Measurements from ENCODE around the gene PTPN1.
"Not testable (repeated sequence)": the region's sequence is repeated elsewhere in the genome, so short reads cannot be mapped to it uniquely, and the experiment has no call there.

The PTPN1 gene

DNA sequence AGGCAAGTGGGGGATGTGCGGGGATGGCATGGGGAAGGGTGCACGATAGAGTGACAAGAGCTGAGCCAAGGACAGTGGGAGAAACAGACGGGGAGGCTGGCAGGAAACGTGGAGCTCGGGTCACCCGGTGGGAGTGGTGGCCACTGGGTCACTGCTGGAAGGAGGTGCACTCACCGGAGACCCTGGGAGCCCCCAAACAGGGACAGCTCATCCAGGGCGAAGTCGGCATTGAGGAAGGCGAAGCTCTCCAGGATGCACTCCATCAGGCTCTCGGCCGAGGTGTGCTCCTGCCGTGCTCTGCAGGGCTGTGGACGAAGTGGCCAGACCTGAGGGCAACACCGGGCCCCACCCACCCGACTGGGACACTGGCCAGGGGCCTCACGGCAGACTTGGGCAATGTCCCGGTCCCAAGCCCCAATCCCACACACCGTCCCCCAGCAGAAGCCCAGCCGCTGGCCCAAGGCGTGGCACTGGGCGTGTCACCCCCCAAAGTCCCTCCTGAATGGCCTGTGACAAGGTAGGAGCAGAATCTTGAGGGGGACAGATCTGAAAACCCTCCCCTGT is 87.3 kb downstream of the PTPN1 start:
- in situ Hi-C loops (cut with HindIII; ENCODE audit: low sequenced_read_pairs): no loop called here
- TF ChIP-seq, protein P1, sequence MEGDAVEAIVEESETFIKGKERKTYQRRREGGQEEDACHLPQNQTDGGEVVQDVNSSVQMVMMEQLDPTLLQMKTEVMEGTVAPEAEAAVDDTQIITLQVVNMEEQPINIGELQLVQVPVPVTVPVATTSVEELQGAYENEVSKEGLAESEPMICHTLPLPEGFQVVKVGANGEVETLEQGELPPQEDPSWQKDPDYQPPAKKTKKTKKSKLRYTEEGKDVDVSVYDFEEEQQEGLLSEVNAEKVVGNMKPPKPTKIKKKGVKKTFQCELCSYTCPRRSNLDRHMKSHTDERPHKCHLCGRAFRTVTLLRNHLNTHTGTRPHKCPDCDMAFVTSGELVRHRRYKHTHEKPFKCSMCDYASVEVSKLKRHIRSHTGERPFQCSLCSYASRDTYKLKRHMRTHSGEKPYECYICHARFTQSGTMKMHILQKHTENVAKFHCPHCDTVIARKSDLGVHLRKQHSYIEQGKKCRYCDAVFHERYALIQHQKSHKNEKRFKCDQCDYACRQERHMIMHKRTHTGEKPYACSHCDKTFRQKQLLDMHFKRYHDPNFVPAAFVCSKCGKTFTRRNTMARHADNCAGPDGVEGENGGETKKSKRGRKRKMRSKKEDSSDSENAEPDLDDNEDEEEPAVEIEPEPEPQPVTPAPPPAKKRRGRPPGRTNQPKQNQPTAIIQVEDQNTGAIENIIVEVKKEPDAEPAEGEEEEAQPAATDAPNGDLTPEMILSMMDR (IDR thresholded peaks at IDR 0.05; ENCODE audit: low read depth, low read length): no peak
- no peak overlapping the region for H3K4me3 ChIP-seq (ENCODE audit: low read depth, low read length)
- no peak for DNase-seq (ENCODE audit: low read depth, low spot score)

DNA sequence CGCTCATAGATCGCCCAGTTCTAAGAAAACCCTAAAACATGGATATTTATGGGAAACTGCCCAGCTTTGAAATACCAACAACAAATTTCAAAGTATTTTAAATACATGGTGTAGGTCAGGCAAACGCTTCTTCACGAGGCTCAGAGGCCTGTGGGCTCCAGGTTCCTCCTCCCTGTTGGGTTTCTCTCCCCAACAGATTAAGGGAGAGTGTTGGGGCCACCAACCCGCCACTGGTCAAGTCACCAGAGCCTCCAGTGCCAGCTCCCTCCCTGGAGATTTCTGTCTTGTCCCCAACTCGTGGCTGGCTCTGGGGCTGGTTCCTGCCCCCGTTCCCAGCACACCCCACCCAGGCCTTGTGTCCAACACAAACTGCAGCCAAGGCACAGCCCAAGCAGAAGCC is 87.9 kb downstream of the PTPN1 start:
- TF ChIP-seq, protein P1 (IDR thresholded peaks at IDR 0.05; ENCODE audit: low read depth, low read length): no peak
- no peak overlapping the region for H3K4me3 ChIP-seq (ENCODE audit: low read depth, low read length)
- in situ Hi-C loops (cut with HindIII; ENCODE audit: low sequenced_read_pairs): no loop called here
- DNase-seq (ENCODE audit: low read depth, low spot score): no peak

DNA sequence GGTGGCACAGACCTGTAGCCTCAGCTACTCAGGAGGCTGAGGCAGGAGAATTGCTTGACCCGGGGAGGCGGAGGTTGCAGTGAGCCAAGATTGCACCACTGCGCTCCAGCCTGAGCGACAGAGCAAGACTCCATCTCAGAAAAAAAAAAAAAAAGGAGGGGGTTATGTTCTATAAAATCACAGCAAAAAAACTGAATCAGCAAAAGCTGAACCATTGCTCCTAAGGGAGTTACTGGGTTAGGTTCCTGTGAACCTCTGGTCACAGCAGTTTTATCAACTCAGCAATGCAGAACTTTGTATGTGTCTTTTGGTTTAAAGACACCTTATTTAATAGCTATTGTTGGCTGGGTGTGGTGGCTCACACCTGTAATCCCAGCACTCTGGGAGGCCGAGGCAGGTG is 88.6 kb downstream of the PTPN1 start:
- DNase-seq (ENCODE audit: low read depth, low spot score); H3K4me3 ChIP-seq (ENCODE audit: low read depth, low read length); in situ Hi-C loops (cut with HindIII; ENCODE audit: low sequenced_read_pairs): not testable (repeated sequence)

DNA sequence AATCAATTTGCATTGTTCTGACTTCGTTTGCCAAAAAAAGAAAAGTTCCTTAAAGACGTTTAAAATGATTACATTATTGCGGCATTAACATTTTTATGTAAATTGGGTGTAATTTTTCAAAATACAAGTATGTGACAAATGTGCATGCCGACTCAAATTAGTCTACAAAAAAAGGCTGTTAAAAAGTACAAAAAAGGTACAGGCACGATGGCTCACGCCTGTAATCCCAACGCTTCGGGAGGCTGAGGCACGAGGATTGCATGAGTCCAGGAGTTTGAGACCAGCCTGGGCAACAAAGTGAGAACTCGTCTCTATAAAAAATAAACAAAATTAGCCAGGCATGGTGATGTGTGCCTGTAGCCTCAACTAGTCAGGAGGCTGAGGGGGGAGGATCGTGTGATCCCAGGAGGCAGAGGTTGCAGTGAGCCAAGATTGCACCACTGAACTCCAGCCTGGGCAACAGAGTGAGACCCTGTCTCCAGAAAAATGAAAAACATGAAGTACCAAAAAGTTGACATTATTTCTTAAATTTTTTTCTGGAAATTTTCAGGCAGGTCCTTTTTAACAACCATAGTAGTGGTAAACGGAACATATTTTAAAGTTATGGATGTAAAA is 90.2 kb downstream of the PTPN1 start:
- no peak overlapping the region for H3K4me3 ChIP-seq (ENCODE audit: low read depth, low read length)
- in situ Hi-C loops (cut with HindIII; ENCODE audit: low sequenced_read_pairs): no loop called here
- TF ChIP-seq, protein P1 (IDR thresholded peaks at IDR 0.05; ENCODE audit: low read depth, low read length): no peak
- no peak for DNase-seq (ENCODE audit: low read depth, low spot score)

DNA sequence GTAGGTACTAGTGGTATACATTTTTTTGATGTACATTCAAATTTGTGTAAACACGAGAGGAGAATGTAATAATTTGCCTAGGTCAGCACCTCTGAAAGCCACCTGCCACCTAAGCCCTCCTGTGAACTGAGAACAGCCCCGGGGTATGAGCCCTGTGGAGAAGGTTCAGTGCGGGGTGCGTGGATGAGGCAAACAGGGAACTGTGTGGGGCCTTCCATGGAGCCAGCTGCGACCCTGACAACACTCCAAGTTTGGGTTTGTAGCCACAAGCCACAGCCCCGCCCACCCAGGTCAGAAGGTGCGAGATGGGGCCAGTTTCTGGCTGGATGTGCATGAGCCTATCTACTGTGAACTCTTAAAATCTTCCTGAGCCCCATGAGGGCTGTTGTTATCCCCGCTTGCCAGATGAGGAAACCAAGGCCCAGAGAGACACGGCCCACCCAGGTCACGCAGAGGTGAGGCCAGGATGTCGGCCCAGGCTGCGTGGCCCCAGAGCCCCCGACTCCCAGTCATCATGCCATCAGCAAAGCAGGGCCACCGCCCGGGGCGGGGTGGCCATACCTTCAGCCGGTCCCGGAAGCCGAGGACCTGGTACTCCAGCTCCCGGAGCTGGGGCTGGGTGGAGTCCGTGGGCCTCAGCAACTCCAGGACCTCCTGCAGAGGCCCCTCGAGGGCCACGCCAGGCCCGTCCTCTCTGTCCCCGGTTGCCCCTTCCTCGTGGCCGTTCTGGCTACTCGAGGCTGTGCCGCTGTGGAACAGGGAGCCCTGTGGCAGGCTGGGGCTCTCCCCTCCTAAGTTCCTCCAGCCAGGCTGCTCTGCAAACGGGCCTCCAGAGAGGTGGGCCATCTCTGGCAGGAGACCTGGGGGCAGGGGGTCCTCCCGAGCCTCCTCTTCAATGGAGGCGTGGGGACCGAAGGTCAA is 91.6 kb downstream of the PTPN1 start:
- in situ Hi-C loops (cut with HindIII; ENCODE audit: low sequenced_read_pairs): no loop called here
- no peak overlapping the region for H3K4me3 ChIP-seq (ENCODE audit: low read depth, low read length)
- TF ChIP-seq, protein P1 (IDR thresholded peaks at IDR 0.05; ENCODE audit: low read depth, low read length): no peak
- no peak for DNase-seq (ENCODE audit: low read depth, low spot score)

DNA sequence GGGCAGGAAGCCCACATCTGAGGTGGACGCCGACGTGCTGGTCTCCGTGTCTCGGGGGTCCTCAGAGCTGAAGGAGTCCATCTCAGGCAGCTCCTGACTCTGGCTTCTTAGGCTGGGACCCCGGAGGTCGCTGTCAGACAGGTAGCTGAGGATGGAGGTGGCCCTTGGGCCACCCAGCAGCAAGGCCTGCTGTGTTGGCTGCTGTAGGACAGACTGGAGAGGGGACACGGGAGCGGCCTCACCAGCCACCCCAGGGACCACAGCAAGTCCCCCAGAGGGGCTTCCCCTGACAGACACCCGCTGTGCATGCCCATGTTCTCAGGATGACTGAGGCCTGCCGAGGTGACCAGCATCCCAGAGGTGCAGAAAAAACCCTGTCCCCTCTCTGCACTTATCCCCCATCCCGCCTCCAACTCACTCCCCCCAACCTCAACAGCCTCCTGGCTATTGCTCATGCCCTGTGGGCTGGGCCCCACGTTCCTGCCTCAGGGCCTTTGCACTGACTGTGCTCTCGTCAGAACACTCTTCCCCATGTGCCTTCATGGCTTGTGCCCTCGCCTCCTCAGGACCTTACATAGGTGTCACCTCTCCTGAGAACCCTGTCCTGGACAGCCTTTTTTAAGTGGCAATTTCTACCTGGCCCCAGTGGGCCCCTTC is 92.4 kb downstream of the PTPN1 start:
- TF ChIP-seq, protein P1 (IDR thresholded peaks at IDR 0.05; ENCODE audit: low read depth, low read length): no peak
- no peak overlapping the region for H3K4me3 ChIP-seq (ENCODE audit: low read depth, low read length)
- in situ Hi-C loops (cut with HindIII; ENCODE audit: low sequenced_read_pairs): no loop called here

More for the DNA sequence above, 92.4 kb downstream of the PTPN1 start:
- DNase-seq (ENCODE audit: low read depth, low spot score): no peak

Measured in astrocyte of the spinal cord (primary cell).